Skeletal muscle tissue (tissue), 4 donors: ENCODE results near the gene TFR2. TPM values are rescaled to one million over a fixed set of nuclear protein-coding genes. Genes with fewer than 3 reads are reported as not detected.
"Not testable (repeated sequence)": the region's sequence is repeated elsewhere in the genome, so short reads cannot be mapped to it uniquely, and the experiment has no call there.

Experiments
- H3K27ac ChIP-seq: one replicate; pipeline ENCODE4 v1.7.0; 2013; ENCODE audit warnings: mild to moderate bottlenecking, low read depth, low read length, inconsistent platforms
- H3K27me3 ChIP-seq, 3 donors: one replicate each; pipeline ENCODE4 v1.7.0; 2013; ENCODE audit warnings: low read length in 3 of 3; ENCODE audit not compliant: control insufficient read depth in 3 of 3, insufficient read depth in 3 of 3
- H3K36me3 ChIP-seq, 3 donors: one replicate each; pipeline ENCODE4 v1.7.0; 2013; ENCODE audit warnings: low read length in 3 of 3; ENCODE audit not compliant: control insufficient read depth in 3 of 3, insufficient read depth in 3 of 3
- H3K4me1 ChIP-seq, 3 donors: one replicate each; pipeline ENCODE4 v1.7.0; 2013; ENCODE audit warnings: low read length in 3 of 3, mild to moderate bottlenecking in 3 of 3; ENCODE audit not compliant: control insufficient read depth in 3 of 3, insufficient read depth in 3 of 3
- H3K4me3 ChIP-seq, 3 donors: one replicate each; pipeline ENCODE4 v1.7.0; 2013; ENCODE audit warnings: low read length in 3 of 3
- H3K9ac ChIP-seq, 3 donors: one replicate each; pipeline ENCODE4 v1.7.0; 2013; ENCODE audit warnings: low read length in 3 of 3, mild to moderate bottlenecking in 3 of 3, moderate library complexity in 2 of 3, low read depth in 1 of 3
- H3K9me3 ChIP-seq, 3 donors: one replicate each; pipeline ENCODE4 v1.7.0; 2013; ENCODE audit warnings: low read length in 3 of 3; ENCODE audit not compliant: control insufficient read depth in 3 of 3
- total RNA-seq: library from RNA; depleted of rRNA; stranded (reverse); fragments of >200 nt; gene quantifications from one replicate; pipeline ENCODE4 v1.2.3, GENCODE V29; 2014
- donor health status: Osteomylitis.

TFR2 gene
- total RNA-seq, 1 donor from 2014 or later: 1.0 TPM

DNA sequence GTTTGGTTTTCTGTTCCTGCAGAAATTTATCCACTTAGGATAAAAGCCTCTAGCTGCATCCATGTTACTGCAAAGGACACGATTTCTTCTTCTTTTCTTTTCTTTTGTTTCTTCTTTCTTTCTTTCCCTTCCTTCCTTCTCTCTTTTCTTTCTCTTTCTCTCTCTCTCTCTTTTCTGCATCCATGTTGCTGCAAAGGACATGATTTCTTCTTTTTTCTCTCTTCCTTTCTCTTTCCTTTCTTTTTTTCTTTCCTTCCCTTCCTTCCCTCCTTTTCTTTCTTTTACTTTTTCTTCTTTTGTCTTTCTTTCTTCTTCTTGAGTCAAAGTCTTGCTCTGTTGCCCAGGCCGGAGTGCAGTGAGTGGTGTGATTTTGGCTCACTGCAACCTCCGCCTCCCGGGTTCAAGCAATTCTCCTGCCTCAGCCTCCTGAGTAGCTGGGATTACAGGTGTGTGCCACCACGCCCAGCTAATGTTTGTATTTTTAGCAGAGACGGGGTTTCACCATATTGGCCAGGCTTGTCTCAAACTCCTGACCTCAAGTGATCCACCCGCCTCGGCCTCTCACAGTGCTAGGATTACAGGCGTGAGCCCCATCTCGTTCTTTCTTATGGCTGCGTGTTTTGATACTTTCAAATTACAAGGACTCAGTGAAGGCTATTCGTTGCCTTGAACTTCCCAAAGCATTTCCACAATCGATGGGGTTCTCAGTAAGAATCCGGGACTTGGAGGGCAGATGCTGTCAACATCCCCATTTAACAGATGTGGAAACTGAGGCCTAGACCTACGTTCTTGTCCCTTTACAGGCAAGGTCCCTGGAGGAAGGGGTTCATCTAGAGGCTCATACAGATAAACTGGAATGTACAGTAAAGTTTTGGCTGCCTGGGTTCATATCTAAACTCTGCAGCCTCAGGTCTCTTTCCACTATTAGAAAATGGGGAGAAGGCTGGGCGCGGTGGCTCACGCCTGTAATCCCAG lies 30.3 kb upstream of the TFR2 start:
- no peak overlapping the region for H3K9ac ChIP-seq
- H3K9me3 ChIP-seq: no peaks in the 10 kb centered on the region
- H3K36me3 ChIP-seq: peaks cover 2 to 4% (median 3%) of the 10 kb centered on the region in 3 donors
- H3K4me1 ChIP-seq: peaks cover 3 to 4% (median 4%) of the 10 kb centered on the region in 3 donors
- H3K27ac ChIP-seq: no peak overlapping the region
- no peak overlapping the region for H3K4me3 ChIP-seq
- H3K27me3 ChIP-seq: no peaks in the 10 kb centered on the region

DNA sequence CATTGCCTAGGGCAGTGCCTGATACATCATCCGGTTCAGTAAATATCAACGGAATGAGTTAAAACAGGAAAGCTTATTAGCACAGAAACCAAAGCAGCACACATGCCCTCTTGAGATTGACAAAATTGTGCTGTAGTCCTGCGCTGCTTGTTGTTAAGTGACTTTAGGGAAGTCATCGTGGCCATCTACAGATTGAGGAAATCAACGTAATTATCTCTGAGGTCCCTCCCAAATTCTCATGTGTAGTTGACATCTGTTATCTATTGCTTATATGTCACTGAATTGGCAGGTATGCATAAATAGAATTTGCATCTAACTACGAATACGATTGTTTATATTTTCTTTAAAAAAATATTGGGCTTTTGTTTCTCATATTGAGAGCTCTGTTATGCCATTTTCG lies 28.7 kb upstream of the TFR2 start:
- Histone ChIP-seq H3K4me1 (peaks cover 0 to 2% (median 0%) of the 10 kb centered on the region in 3 donors), H3K9ac (no peak overlapping the region), H3K9me3 (no peaks in the 10 kb centered on the region), H3K36me3 (no peaks in the 10 kb centered on the region), H3K4me3 (no peak overlapping the region), H3K27me3 (no peaks in the 10 kb centered on the region), H3K27ac (no peak overlapping the region)

GRCh38 chr7:100669106-100669505 lies 27.8 kb upstream of the TFR2 start:
- not testable (repeated sequence) for H3K27me3 ChIP-seq, H3K4me1 ChIP-seq, H3K9me3 ChIP-seq, H3K27ac ChIP-seq, H3K9ac ChIP-seq, H3K4me3 ChIP-seq, H3K36me3 ChIP-seq

GRCh38 chr7:100668069-100668449 lies 26.7 kb upstream of the TFR2 start:
- no peaks in the 10 kb centered on the region for H3K36me3 ChIP-seq
- H3K4me3 ChIP-seq: no peak overlapping the region
- H3K9me3 ChIP-seq: no peaks in the 10 kb centered on the region
- H3K4me1 ChIP-seq: no peaks in the 10 kb centered on the region
- no peaks in the 10 kb centered on the region for H3K27me3 ChIP-seq
- no peak overlapping the region for H3K9ac ChIP-seq
- H3K27ac ChIP-seq: no peak overlapping the region

DNA sequence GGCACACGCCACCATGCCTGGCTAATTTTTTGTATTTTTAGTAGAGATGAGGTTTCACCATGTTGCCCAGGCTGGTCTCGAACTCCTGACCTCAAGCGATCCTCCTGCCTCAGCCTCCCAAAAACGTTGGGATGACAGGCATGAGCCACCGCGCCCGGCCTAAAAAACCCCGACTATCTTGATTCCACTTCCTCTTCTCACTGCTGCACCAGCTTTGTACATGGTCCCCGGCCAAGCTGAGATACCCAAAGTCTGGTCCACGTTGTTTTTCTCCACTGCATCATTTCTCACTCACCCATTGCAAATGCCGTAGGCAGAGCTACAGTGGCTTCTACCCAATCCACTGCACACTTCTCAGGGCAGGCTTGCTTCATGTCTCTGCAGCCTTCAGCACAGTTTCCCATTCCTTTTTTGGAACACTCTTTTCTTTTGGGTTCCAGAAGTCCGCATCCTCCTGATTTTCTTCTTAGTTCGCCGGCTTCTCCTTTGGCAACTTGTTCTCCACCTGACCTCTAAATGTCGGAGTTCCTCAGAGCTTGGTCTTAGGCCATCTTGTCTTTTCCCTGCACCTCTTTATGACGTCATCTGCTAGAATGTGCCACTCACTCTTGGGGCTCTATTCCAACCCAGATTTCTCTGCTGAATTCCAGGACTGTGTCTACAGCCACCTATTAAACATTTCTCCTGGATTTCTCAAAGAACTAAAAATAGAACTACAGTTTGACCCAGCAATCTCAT lies 26.1 kb upstream of the TFR2 start:
- no peaks in the 10 kb centered on the region for H3K4me1 ChIP-seq

GRCh38 chr7:100665168-100665726 lies 23.9 kb upstream of the TFR2 start:
- H3K36me3 ChIP-seq: no peaks in the 10 kb centered on the region
- no peaks in the 10 kb centered on the region for H3K4me1 ChIP-seq
- no peaks in the 10 kb centered on the region for H3K9me3 ChIP-seq
- peaks cover 0 to 2% (median 0%) of the 10 kb centered on the region in 3 donors for H3K27me3 ChIP-seq
- H3K27ac ChIP-seq: no peak overlapping the region
- H3K4me3 ChIP-seq: no peak overlapping the region
- no peak overlapping the region for H3K9ac ChIP-seq

More for the DNA sequence above, 26.1 kb upstream of the TFR2 start:
- no peak overlapping the region for H3K4me3 ChIP-seq
- no peaks in the 10 kb centered on the region for H3K27me3 ChIP-seq
- H3K9me3 ChIP-seq: no peaks in the 10 kb centered on the region
- H3K9ac ChIP-seq: no peak overlapping the region
- H3K27ac ChIP-seq: no peak overlapping the region
- H3K36me3 ChIP-seq: no peaks in the 10 kb centered on the region

DNA sequence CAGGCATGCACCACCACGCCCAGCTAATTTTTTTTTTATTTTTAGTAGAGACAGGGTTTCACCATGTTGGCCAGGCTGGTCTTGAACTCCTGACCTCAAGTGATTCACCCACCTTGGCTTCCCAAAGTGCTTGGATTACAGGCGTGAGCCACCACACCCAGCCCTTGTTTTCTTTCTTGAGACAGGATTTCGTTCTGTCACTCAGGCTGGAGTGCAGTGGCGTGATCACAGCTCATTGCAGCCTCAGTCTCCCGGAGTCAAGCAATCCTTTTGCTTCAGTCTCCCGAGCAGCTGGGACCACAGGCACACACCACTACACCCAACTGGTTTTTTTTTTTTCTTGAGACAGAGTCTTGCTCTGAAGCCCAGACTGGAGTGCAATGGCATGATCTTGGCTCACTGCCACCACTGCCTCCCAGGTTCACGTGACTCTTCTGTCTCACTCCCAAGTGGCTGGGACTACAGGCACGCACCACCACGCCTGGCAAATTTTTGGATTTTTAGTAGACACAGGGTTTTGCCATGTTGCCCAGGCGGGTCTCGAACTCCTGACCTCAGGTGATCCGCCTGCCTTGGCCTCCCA lies 20.9 kb upstream of the TFR2 start:
- H3K9me3 ChIP-seq, H3K9ac ChIP-seq, H3K4me3 ChIP-seq, H3K27ac ChIP-seq, H3K36me3 ChIP-seq, H3K4me1 ChIP-seq: not testable (repeated sequence)
- peaks cover 6 to 19% (median 10%) of the 10 kb centered on the region in 3 donors for H3K27me3 ChIP-seq

- Histone ChIP-seq H3K9ac (no peak within 1 kb of the TSS), H3K27me3 (peaks cover 27 to 46% (median 31%) of the 10 kb centered on the region in 3 donors), H3K4me3 (no peak within 1 kb of the TSS), H3K36me3 (no peaks in the 10 kb centered on the region), H3K9me3 (no peaks in the 10 kb centered on the region), H3K27ac (no peak within 1 kb of the TSS), H3K4me1 (no peaks in the 10 kb centered on the region)
These were observed 14.7 kb upstream of the TFR2 start, which contains the start of gene ACTL6B for GRCh38 chr7:100655908-100656674. Gene ACTL6B (minus strand): TSS chr7:100656448. CDS start chr7:100656354, 94 bp downstream.
